MM.1S (cell line): ENCODE data around the gene TCF19.

Experiments used
- EZH2phosphoT487 ChIP-seq: fragments of 300-600 bp; sonication (generic); IDR thresholded peaks from 2 replicates; pipeline ENCODE4 v1.6.1; 2018; ENCODE audit warnings: antibody characterized with exemption, low read length
- TF ChIP-seq, protein P1 (sequence below): fragments of 300-600 bp; sonication (generic); IDR thresholded peaks from 2 replicates; pipeline ENCODE4 v1.5.1; 2016; ENCODE audit warnings: antibody characterized with exemption, low read length, mixed read lengths

- TF ChIP-seq, protein P1, sequence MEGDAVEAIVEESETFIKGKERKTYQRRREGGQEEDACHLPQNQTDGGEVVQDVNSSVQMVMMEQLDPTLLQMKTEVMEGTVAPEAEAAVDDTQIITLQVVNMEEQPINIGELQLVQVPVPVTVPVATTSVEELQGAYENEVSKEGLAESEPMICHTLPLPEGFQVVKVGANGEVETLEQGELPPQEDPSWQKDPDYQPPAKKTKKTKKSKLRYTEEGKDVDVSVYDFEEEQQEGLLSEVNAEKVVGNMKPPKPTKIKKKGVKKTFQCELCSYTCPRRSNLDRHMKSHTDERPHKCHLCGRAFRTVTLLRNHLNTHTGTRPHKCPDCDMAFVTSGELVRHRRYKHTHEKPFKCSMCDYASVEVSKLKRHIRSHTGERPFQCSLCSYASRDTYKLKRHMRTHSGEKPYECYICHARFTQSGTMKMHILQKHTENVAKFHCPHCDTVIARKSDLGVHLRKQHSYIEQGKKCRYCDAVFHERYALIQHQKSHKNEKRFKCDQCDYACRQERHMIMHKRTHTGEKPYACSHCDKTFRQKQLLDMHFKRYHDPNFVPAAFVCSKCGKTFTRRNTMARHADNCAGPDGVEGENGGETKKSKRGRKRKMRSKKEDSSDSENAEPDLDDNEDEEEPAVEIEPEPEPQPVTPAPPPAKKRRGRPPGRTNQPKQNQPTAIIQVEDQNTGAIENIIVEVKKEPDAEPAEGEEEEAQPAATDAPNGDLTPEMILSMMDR, result no peak
- no peak for TF ChIP-seq EZH2phosphoT487
These were observed 19.4 kb upstream of the TCF19 start, which contains the start of gene PSORS1C2 for GRCh38 chr6:31138982-31139381.
